GM23338 (cell line): Measurements from ENCODE around the gene OLA1. TPM values are rescaled to one million over a fixed set of nuclear protein-coding genes. Genes with fewer than 3 reads are reported as not detected.

Experiments used
- ATAC-seq: fragments of 200-7000 bp; cut with Tn5 transposase; 3 replicates; pipeline ENCODE4 v1.9.1; 2020
- DNase-seq: peaks from one replicate; pipeline ENCODE4 v3.0.0-alpha.2; 2015; ENCODE audit warnings: low spot score
- H2AFZ ChIP-seq: fragments of 200-600 bp; sonication (generic); 2 replicates; pipeline ENCODE4 v1.8.0; 2016; ENCODE audit warnings: antibody characterized with exemption, mild to moderate bottlenecking, moderate library complexity
- H3F3A ChIP-seq: fragments of 200-600 bp; sonication (generic); replicated peaks from 2 replicates; pipeline ENCODE4 v1.8.0; 2017; ENCODE audit warnings: antibody characterized with exemption, mixed run types, low read depth
- H3K27ac ChIP-seq: fragments of 200-600 bp; sonication (generic); 2 replicates; pipeline ENCODE4 v1.6.1; 2016; ENCODE audit warnings: low read depth
- H3K27me3 ChIP-seq: fragments of 200-600 bp; sonication (generic); 2 replicates; pipeline ENCODE4 v1.8.0; 2016; ENCODE audit warnings: mild to moderate bottlenecking, mixed run types, moderate library complexity; ENCODE audit not compliant: insufficient read depth
- H3K36me3 ChIP-seq: fragments of 200-600 bp; sonication (generic); 2 replicates; pipeline ENCODE4 v1.8.0; 2016; ENCODE audit warnings: mild to moderate bottlenecking; ENCODE audit not compliant: insufficient read depth
- H3K4me1 ChIP-seq: fragments of 200-600 bp; sonication (generic); 2 replicates; pipeline ENCODE4 v1.8.0; 2016; ENCODE audit warnings: mild to moderate bottlenecking, moderate library complexity; ENCODE audit not compliant: insufficient read depth
- H3K4me2 ChIP-seq: fragments of 200-600 bp; sonication (generic); 2 replicates; pipeline ENCODE4 v1.7.1; 2017; ENCODE audit warnings: mixed run types
- H3K4me3 ChIP-seq: fragments of 200-600 bp; sonication (generic); 2 replicates; pipeline ENCODE4 v1.6.1; 2016; ENCODE audit warnings: mixed run types
- H3K79me2 ChIP-seq: fragments of 200-600 bp; sonication (generic); replicated peaks from 2 replicates; pipeline ENCODE4 v1.8.0; 2017; ENCODE audit warnings: mild to moderate bottlenecking; ENCODE audit not compliant: insufficient read depth
- H3K9me2 ChIP-seq: fragments of 200-600 bp; sonication (generic); 2 replicates; pipeline ENCODE4 v1.8.0; 2017; ENCODE audit not compliant: insufficient read depth
- H4K20me1 ChIP-seq: fragments of 200-600 bp; sonication (generic); replicated peaks from 2 replicates; pipeline ENCODE4 v1.8.0; 2017; ENCODE audit warnings: mild to moderate bottlenecking; ENCODE audit not compliant: insufficient read depth
- H3K27ac Mint-ChIP-seq: 2 replicates; pipeline ENCODE4 v1.8.0; 2020; ENCODE audit warnings: inconsistent platforms, mild to moderate bottlenecking, moderate library complexity, mixed read lengths
- H3K27me3 Mint-ChIP-seq: 3 replicates; pipeline ENCODE4 v1.8.0; 2022; ENCODE audit warnings: low read depth, mild to moderate bottlenecking, moderate library complexity, mixed read lengths, inconsistent platforms; ENCODE audit not compliant: insufficient read depth, poor library complexity
- H3K36me3 Mint-ChIP-seq: 3 replicates; pipeline ENCODE4 v1.8.0; 2021; ENCODE audit warnings: low read depth, mild to moderate bottlenecking, inconsistent platforms, moderate library complexity, mixed read lengths
- H3K4me1 Mint-ChIP-seq: 3 replicates; pipeline ENCODE4 v1.8.0; 2020; ENCODE audit warnings: mild to moderate bottlenecking, inconsistent platforms, mixed read lengths
- H3K4me3 Mint-ChIP-seq: 3 replicates; pipeline ENCODE4 v1.8.0; 2021; ENCODE audit warnings: moderate library complexity, mild to moderate bottlenecking, inconsistent platforms, mixed read lengths
- H3K9me3 Mint-ChIP-seq: 3 replicates; pipeline ENCODE4 v1.8.0; 2020; ENCODE audit warnings: moderate library complexity, mild to moderate bottlenecking, inconsistent platforms, mixed read lengths
- CREB1 ChIP-seq: fragments of 250-450 bp; sonication (Bioruptor Pico); IDR thresholded peaks from 2 replicates; pipeline ENCODE4 v1.5.0; 2020; ENCODE audit warnings: low read depth, mild to moderate bottlenecking, moderate library complexity
- EZH2 ChIP-seq: fragments of 200-600 bp; sonication (generic); IDR thresholded peaks from one replicate; pipeline ENCODE4 v1.8.0; 2017; ENCODE audit warnings: antibody characterized with exemption, mild to moderate bottlenecking, low read depth; ENCODE audit not compliant: unreplicated experiment
- POLR2AphosphoS5 ChIP-seq: IDR thresholded peaks from 2 replicates; pipeline ENCODE4 v1.6.1; 2016; ENCODE audit warnings: antibody characterized with exemption, low read depth
- ZNF114 ChIP-seq: fragments of 250-450 bp; sonication (Bioruptor Pico); IDR thresholded peaks from 2 replicates; pipeline ENCODE4 v1.5.0; 2020; ENCODE audit warnings: mild to moderate bottlenecking, moderate library complexity
- ZNF462 ChIP-seq: fragments of 250-450 bp; sonication (Bioruptor Pico); IDR thresholded peaks from 2 replicates; pipeline ENCODE4 v1.5.0; 2020; ENCODE audit warnings: mild to moderate bottlenecking, moderate library complexity
- polyA plus RNA-seq: library from polyadenylated mRNA; unstranded; fragments of >200 nt; fragmentation: Nextera tagmentation; extraction: Ambion mirVana; gene quantifications from 2 replicates; pipeline ENCODE4 v1.2.1, GENCODE V29; 2016
- total RNA-seq: library from RNA; depleted of rRNA; stranded (reverse); fragments of >200 nt; shearing (Covaris generic); gene quantifications from 2 replicates; pipeline ENCODE4 v1.2.3, GENCODE V29; 2014
- TF ChIP-seq, protein P1 (sequence below): IDR thresholded peaks from 2 replicates; pipeline ENCODE4 v1.6.1; 2016; ENCODE audit warnings: antibody characterized with exemption

OLA1 gene
- total and polyA plus RNA-seq, 2 experiments from 2014 or later: 104 to 242 TPM

GRCh38 chr2:174031226-174031625, 217.1 kb downstream of the OLA1 start (continued):
- no peak for TF ChIP-seq ZNF462
- TF ChIP-seq ZNF114: no peak

DNA sequence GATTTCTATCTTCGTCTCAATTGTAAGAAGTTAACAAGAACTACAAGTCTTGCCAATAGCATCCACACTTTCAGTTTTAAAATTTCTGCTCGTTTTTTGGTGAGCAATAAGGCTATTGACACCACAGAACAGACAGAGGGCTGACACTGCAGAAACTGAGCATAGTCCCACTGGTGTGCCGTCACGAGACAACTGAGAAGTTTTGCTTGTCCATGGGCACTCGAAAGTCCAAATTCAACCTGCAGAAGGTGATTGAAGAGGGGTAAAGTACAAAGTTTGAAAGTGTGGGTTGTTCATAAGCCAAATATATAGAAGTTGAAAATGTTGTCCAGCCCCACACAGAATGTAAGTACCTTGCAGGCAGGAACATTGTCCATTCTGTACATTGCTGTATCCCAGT, 219.4 kb downstream of the OLA1 start:
- Histone ChIP-seq H4K20me1 (no peaks in the 10 kb centered on the region), H3K27me3 (no peaks in the 10 kb centered on the region), H3K27ac (no peak overlapping the region), H3K79me2 (no peaks in the 10 kb centered on the region), H3F3A (peaks cover 17% of the 10 kb centered on the region; the same call in 1 of the 2 replicates), H3K4me3 (no peak overlapping the region), H3K9me2 (no peaks in the 10 kb centered on the region; the same call in 1 of the 2 replicates), H2AFZ (no peak overlapping the region), H3K36me3 (no peaks in the 10 kb centered on the region), H3K4me2 (no peak overlapping the region), H3K4me1 (peaks cover 19% of the 10 kb centered on the region)
- TF ChIP-seq CREB1 (CRISPR knock-in tag) (no peak), EZH2 (no peak), POLR2AphosphoS5 (no peak)
- TF ChIP-seq, protein P1, sequence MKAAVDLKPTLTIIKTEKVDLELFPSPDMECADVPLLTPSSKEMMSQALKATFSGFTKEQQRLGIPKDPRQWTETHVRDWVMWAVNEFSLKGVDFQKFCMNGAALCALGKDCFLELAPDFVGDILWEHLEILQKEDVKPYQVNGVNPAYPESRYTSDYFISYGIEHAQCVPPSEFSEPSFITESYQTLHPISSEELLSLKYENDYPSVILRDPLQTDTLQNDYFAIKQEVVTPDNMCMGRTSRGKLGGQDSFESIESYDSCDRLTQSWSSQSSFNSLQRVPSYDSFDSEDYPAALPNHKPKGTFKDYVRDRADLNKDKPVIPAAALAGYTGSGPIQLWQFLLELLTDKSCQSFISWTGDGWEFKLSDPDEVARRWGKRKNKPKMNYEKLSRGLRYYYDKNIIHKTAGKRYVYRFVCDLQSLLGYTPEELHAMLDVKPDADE: no peak
- DNase-seq: no peak
- Mint-ChIP-seq H3K4me3 (no peak overlapping the region), H3K36me3 (no peaks in the 10 kb centered on the region), H3K9me3 (no peaks in the 10 kb centered on the region), H3K27ac (no peak overlapping the region), H3K27me3 (peaks cover 7% of the 10 kb centered on the region), H3K4me1 (peaks cover 30% of the 10 kb centered on the region)
- ATAC-seq: no peak
